ENCODE measurements around the gene INSR.
A peak's percentile ranks its signal among the peaks of the same experiment; 100 is the strongest.
"Not testable (repeated sequence)": the region's sequence is repeated elsewhere in the genome, so short reads cannot be mapped to it uniquely, and the experiment has no call there.

Gene INSR

GRCh38 chr19:7318176-7318575, 24.0 kb upstream of the INSR start:
- H3K27me3 ChIP-seq (ENCODE audit: insufficient read depth, low read length): no peaks in the 10 kb centered on the region
- peaks cover 5% of the 10 kb centered on the region; the same call in 1 of the 2 replicates for H3K9me3 ChIP-seq (ENCODE audit: insufficient read depth, low read depth, low read length)
- no peaks in the 10 kb centered on the region for H3K36me3 ChIP-seq (ENCODE audit: insufficient read depth, low read depth, low read length)
- no peak overlapping the region for H3K9ac ChIP-seq (ENCODE audit: low read depth, low read length)
- no peak overlapping the region for H3K4me3 ChIP-seq (ENCODE audit: low read length)
- no peak overlapping the region for H3K27ac ChIP-seq (ENCODE audit: low read length)
- H3K4me1 ChIP-seq (ENCODE audit: insufficient read depth, low read length): no peaks in the 10 kb centered on the region

DNA sequence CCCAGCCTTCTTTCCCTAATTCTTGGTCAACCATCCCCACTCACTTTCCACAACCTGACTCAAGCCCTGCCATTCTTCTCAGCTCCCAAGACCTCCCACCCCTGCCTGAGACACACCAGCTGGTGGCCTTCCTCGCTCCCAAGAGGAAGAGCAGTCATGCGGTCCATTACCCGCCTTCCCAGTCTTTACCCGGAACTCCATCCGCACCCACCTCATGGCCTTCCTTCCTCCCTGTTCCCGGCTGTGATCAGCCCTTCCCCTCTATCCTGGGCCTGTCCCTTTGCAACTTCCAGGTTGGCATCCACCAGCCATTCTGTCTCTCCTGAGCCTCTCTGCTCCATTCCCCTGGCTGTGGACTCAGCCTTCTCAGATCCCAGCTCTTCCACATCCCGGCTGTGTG, 18.6 kb upstream of the INSR start:
- no peak overlapping the region for H3K4me3 ChIP-seq (ENCODE audit: low read length)
- H3K9me3 ChIP-seq (ENCODE audit: insufficient read depth, low read depth, low read length): no peaks in the 10 kb centered on the region
- H3K27me3 ChIP-seq (ENCODE audit: insufficient read depth, low read length): no peaks in the 10 kb centered on the region
- no peak overlapping the region for H3K9ac ChIP-seq (ENCODE audit: low read depth, low read length)
- no peaks in the 10 kb centered on the region for H3K36me3 ChIP-seq (ENCODE audit: insufficient read depth, low read depth, low read length)
- H3K27ac ChIP-seq (ENCODE audit: low read length): no peak overlapping the region
- H3K4me1 ChIP-seq (ENCODE audit: insufficient read depth, low read length): no peaks in the 10 kb centered on the region

DNA sequence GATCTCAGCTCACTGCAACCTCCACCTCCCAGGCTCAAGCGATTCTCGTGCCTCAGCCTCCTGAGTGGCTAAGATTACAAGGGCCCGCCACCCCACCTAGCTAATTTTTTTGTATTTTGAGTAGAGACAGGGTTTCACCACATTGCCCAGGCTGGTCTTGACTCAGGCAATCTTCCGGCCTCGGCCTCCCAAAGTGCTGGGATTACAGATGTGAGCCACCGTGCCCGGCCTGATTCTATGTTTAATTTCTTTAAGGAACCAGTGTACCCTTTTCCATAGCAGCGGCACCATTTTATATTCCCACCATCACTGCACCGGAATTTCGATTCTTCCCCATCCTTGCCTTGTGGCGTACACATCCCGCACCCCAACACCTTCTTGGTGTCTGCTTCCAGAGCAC, 17.7 kb upstream of the INSR start:
- no peak overlapping the region for H3K27ac ChIP-seq (ENCODE audit: low read length)
- H3K9me3 ChIP-seq (ENCODE audit: insufficient read depth, low read depth, low read length): no peaks in the 10 kb centered on the region
- H3K9ac ChIP-seq (ENCODE audit: low read depth, low read length): no peak overlapping the region
- no peaks in the 10 kb centered on the region for H3K36me3 ChIP-seq (ENCODE audit: insufficient read depth, low read depth, low read length)
- H3K4me3 ChIP-seq (ENCODE audit: low read length): no peak overlapping the region
- no peaks in the 10 kb centered on the region for H3K27me3 ChIP-seq (ENCODE audit: insufficient read depth, low read length)
- no peaks in the 10 kb centered on the region for H3K4me1 ChIP-seq (ENCODE audit: insufficient read depth, low read length)

- not testable (repeated sequence) for H3K27me3 ChIP-seq (ENCODE audit: insufficient read depth, low read length)
Measured at GRCh38 chr19:7308327-7308726, 14.1 kb upstream of the INSR start.

GRCh38 chr19:7307590-7308218, 13.5 kb upstream of the INSR start:
- no peak overlapping the region for H3K27ac ChIP-seq (ENCODE audit: low read length)
- no peak overlapping the region for H3K4me3 ChIP-seq (ENCODE audit: low read length)
- no peaks in the 10 kb centered on the region for H3K27me3 ChIP-seq (ENCODE audit: insufficient read depth, low read length)
- H3K9ac ChIP-seq (ENCODE audit: low read depth, low read length): no peak overlapping the region
- H3K4me1 ChIP-seq (ENCODE audit: insufficient read depth, low read length): no peaks in the 10 kb centered on the region
- no peaks in the 10 kb centered on the region for H3K9me3 ChIP-seq (ENCODE audit: insufficient read depth, low read depth, low read length)
- H3K36me3 ChIP-seq (ENCODE audit: insufficient read depth, low read depth, low read length): no peaks in the 10 kb centered on the region

More at GRCh38 chr19:7308327-7308726, 14.1 kb upstream of the INSR start:
- not testable (repeated sequence) for H3K4me3 ChIP-seq (ENCODE audit: low read length); H3K9ac ChIP-seq (ENCODE audit: low read depth, low read length); H3K27ac ChIP-seq (ENCODE audit: low read length); H3K36me3 ChIP-seq (ENCODE audit: insufficient read depth, low read depth, low read length); H3K4me1 ChIP-seq (ENCODE audit: insufficient read depth, low read length); H3K9me3 ChIP-seq (ENCODE audit: insufficient read depth, low read depth, low read length)

DNA sequence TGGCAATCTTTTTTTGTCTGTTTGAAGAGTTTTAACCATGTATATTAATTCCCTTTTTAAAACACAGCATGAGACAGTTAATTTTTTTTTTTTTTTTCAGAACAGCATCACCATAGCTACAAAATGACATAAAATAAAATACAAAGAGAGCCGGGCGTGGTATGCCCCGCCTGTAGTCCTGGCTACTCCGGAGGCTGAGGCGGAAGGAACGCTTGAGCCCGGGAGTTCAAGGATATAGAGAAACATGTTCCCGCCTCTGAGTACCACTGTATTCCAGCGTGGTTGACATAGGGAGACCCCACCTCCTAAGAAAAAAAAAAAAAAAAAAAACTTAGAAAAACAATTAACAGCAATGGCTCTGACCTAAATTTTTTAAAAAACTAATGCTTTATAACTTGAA, 10.0 kb upstream of the INSR start:
- Histone ChIP-seq H3K9ac (ENCODE audit: low read depth, low read length) (no peak overlapping the region), H3K27ac (ENCODE audit: low read length) (no peak overlapping the region), H3K4me1 (ENCODE audit: insufficient read depth, low read length) (no peaks in the 10 kb centered on the region), H3K9me3 (ENCODE audit: insufficient read depth, low read depth, low read length) (no peaks in the 10 kb centered on the region), H3K27me3 (ENCODE audit: insufficient read depth, low read length) (no peaks in the 10 kb centered on the region), H3K4me3 (ENCODE audit: low read length) (no peak overlapping the region), H3K36me3 (ENCODE audit: insufficient read depth, low read depth, low read length) (no peaks in the 10 kb centered on the region)

- Histone ChIP-seq H3K27ac (ENCODE audit: low read length) (no peak overlapping the region), H3K4me3 (ENCODE audit: low read length) (no peak overlapping the region), H3K36me3 (ENCODE audit: insufficient read depth, low read depth, low read length) (no peaks in the 10 kb centered on the region), H3K9me3 (ENCODE audit: insufficient read depth, low read depth, low read length) (no peaks in the 10 kb centered on the region), H3K9ac (ENCODE audit: low read depth, low read length) (no peak overlapping the region), H3K4me1 (ENCODE audit: insufficient read depth, low read length) (no peaks in the 10 kb centered on the region), H3K27me3 (ENCODE audit: insufficient read depth, low read length) (no peaks in the 10 kb centered on the region)
Measured at GRCh38 chr19:7303470-7303869, 9.3 kb upstream of the INSR start.

- Histone ChIP-seq H3K9me3 (ENCODE audit: insufficient read depth, low read depth, low read length) (no peaks in the 10 kb centered on the region), H3K27ac (ENCODE audit: low read length) (no peak overlapping the region), H3K4me3 (ENCODE audit: low read length) (no peak overlapping the region), H3K36me3 (ENCODE audit: insufficient read depth, low read depth, low read length) (no peaks in the 10 kb centered on the region), H3K9ac (ENCODE audit: low read depth, low read length) (no peak overlapping the region), H3K4me1 (ENCODE audit: insufficient read depth, low read length) (no peaks in the 10 kb centered on the region), H3K27me3 (ENCODE audit: insufficient read depth, low read length) (no peaks in the 10 kb centered on the region)
Measured at GRCh38 chr19:7301525-7301924, 7.3 kb upstream of the INSR start.

GRCh38 chr19:7297742-7298141, 3.5 kb upstream of the INSR start:
- no peaks in the 10 kb centered on the region for H3K9me3 ChIP-seq (ENCODE audit: insufficient read depth, low read depth, low read length)
- H3K36me3 ChIP-seq (ENCODE audit: insufficient read depth, low read depth, low read length): no peaks in the 10 kb centered on the region
- no peak overlapping the region for H3K9ac ChIP-seq (ENCODE audit: low read depth, low read length)
- H3K4me3 ChIP-seq (ENCODE audit: low read length): no peak overlapping the region
- H3K4me1 ChIP-seq (ENCODE audit: insufficient read depth, low read length): no peaks in the 10 kb centered on the region; the same call in 1 of the 2 replicates
- H3K27ac ChIP-seq (ENCODE audit: low read length): no peak overlapping the region
- peaks cover 18% of the 10 kb centered on the region for H3K27me3 ChIP-seq (ENCODE audit: insufficient read depth, low read length)

GRCh38 chr19:7295912-7296536, 1.8 kb upstream of the INSR start:
- peaks cover 3% of the 10 kb centered on the region; the same call in 1 of the 2 replicates for H3K4me1 ChIP-seq (ENCODE audit: insufficient read depth, low read length)
- no peak overlapping the region for H3K27ac ChIP-seq (ENCODE audit: low read length)

DNA sequence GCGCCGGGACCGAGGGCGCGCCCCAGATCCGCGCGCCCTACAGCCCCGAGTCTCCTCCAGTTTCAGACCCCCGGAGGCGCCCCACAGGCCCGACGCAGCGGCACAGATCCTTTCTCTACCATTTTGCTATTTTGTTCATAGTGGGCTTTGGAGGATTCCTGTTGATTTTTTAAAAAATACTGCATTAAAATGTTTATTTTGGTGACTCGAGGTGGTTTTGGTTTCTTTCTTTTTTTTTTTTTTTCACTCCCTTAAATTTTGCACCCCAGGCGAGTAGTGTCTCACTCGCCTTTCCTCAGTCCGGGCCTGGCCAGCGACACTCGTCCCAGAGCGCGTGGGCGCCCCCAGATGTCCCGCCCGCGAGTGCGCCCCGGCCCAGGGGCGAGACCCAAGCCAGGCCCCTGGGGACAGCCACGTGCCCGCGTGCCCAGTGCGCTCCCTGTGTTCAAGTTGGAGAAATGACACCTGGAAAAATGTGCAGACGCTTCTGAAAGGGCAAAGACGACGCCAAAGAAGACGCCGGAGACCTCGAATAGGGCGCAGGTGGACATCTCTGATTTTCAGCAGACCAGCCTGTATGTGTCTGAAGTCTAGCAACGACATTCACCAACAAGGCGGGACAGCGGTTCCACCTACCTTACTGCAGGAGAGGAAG, 471 bp upstream of the INSR start:
- peak overlapping the region; percentile 39; the same call in 1 of the 2 replicates for H3K9ac ChIP-seq (ENCODE audit: low read depth, low read length)
- H3K9me3 ChIP-seq (ENCODE audit: insufficient read depth, low read depth, low read length): no peaks in the 10 kb centered on the region
- peaks cover 21% of the 10 kb centered on the region for H3K27me3 ChIP-seq (ENCODE audit: insufficient read depth, low read length)
- H3K4me1 ChIP-seq (ENCODE audit: insufficient read depth, low read length): peaks cover 3% of the 10 kb centered on the region; the same call in 1 of the 2 replicates
- no peak overlapping the region for H3K27ac ChIP-seq (ENCODE audit: low read length)
- peak overlapping the region; percentile 71 for H3K4me3 ChIP-seq (ENCODE audit: low read length)
- H3K36me3 ChIP-seq (ENCODE audit: insufficient read depth, low read depth, low read length): no peaks in the 10 kb centered on the region

More at GRCh38 chr19:7295912-7296536, 1.8 kb upstream of the INSR start:
- peaks cover 21% of the 10 kb centered on the region for H3K27me3 ChIP-seq (ENCODE audit: insufficient read depth, low read length)
- no peak overlapping the region for H3K4me3 ChIP-seq (ENCODE audit: low read length)
- no peaks in the 10 kb centered on the region for H3K9me3 ChIP-seq (ENCODE audit: insufficient read depth, low read depth, low read length)
- H3K9ac ChIP-seq (ENCODE audit: low read depth, low read length): no peak overlapping the region
- no peaks in the 10 kb centered on the region for H3K36me3 ChIP-seq (ENCODE audit: insufficient read depth, low read depth, low read length)
